Smooth muscle cell (in vitro differentiated cells): Measurements from ENCODE around the gene ALDH1B1. TPM values are rescaled to one million over a fixed set of nuclear protein-coding genes. Genes with fewer than 3 reads are reported as not detected.

Experiments used
- DNase-seq: peaks from one replicate; lab custom pipeline; 2025; ENCODE audit not compliant: unreplicated experiment; lab: John Stamatoyannopoulos, UW
- H2AFZ ChIP-seq: fragments of 200-600 bp; sonication (generic); 2 replicates; pipeline ENCODE4 v1.6.0; 2016; ENCODE audit warnings: antibody characterized with exemption, low read depth, mild to moderate bottlenecking
- H3F3A ChIP-seq: fragments of 200-600 bp; sonication (generic); 2 replicates; pipeline ENCODE4 v1.6.0; 2017; ENCODE audit warnings: antibody characterized with exemption, low read depth
- H3K27ac ChIP-seq: fragments of 200-600 bp; sonication (generic); 2 replicates; pipeline ENCODE4 v1.5.1; 2016; ENCODE audit warnings: low read depth, mild to moderate bottlenecking
- H3K27me3 ChIP-seq: fragments of 200-600 bp; sonication (generic); 2 replicates; pipeline ENCODE4 v1.6.1; 2016; ENCODE audit warnings: low read depth, mild to moderate bottlenecking
- H3K36me3 ChIP-seq: fragments of 200-600 bp; sonication (generic); 2 replicates; pipeline ENCODE4 v1.5.1; 2016; ENCODE audit warnings: low read depth
- H3K4me1 ChIP-seq: fragments of 200-600 bp; sonication (generic); 2 replicates; pipeline ENCODE4 v1.5.1; 2016; ENCODE audit warnings: low read depth
- H3K4me2 ChIP-seq: fragments of 200-600 bp; sonication (generic); 2 replicates; pipeline ENCODE4 v1.6.0; 2016; ENCODE audit warnings: mild to moderate bottlenecking
- H3K4me3 ChIP-seq: fragments of 200-600 bp; sonication (generic); 2 replicates; pipeline ENCODE4 v1.5.1; 2016; ENCODE audit warnings: mild to moderate bottlenecking
- H3K79me2 ChIP-seq: fragments of 200-600 bp; sonication (generic); 2 replicates; pipeline ENCODE4 v1.6.0; 2016; ENCODE audit warnings: low read depth, mild to moderate bottlenecking
- H3K9ac ChIP-seq: fragments of 200-600 bp; sonication (generic); 2 replicates; pipeline ENCODE4 v1.6.0; 2016; ENCODE audit warnings: low read depth
- H3K9me3 ChIP-seq: fragments of 200-600 bp; sonication (generic); replicated peaks from 2 replicates; pipeline ENCODE4 v1.5.1; 2016; ENCODE audit warnings: low read depth
- H4K20me1 ChIP-seq: fragments of 200-600 bp; sonication (generic); 2 replicates; pipeline ENCODE4 v1.6.0; 2016; ENCODE audit warnings: low read depth
- CTCF ChIP-seq: fragments of 200-600 bp; sonication (generic); IDR thresholded peaks from 2 replicates; pipeline ENCODE4 v1.5.1; 2017; ENCODE audit warnings: borderline replicate concordance, mild to moderate bottlenecking, antibody characterized with exemption; ENCODE audit not compliant: insufficient read depth, poor library complexity, severe bottlenecking
- WGBS: methylation state at CpG from one replicate; pipeline ENCODE4 v1.1.7; 2016; ENCODE audit warnings: low lambda C conversion rate; 5-methylcytosine and 5-hydroxymethylcytosine counted together
- polyA plus RNA-seq: library from polyadenylated mRNA; unstranded; fragments of >200 nt; fragmentation: Nextera tagmentation; extraction: Ambion mirVana; gene quantifications from 2 replicates; pipeline ENCODE4 v1.2.1, GENCODE V29; 2016
- total RNA-seq: library from RNA; depleted of rRNA; stranded (reverse); fragments of >200 nt; gene quantifications from 2 replicates; pipeline ENCODE4 v1.2.3, GENCODE V29; 2014

The ALDH1B1 gene
- total and polyA plus RNA-seq, 2 experiments from 2014 or later: 25.3 to 31.9 TPM

GRCh38 chr9:38368731-38369130 lies 23.8 kb upstream of the ALDH1B1 start:
- Histone ChIP-seq H3F3A (no peaks in the 10 kb centered on the region), H3K27me3 (peaks cover 7% of the 10 kb centered on the region), H3K27ac (no peak overlapping the region), H3K9ac (no peak overlapping the region), H2AFZ (no peak overlapping the region), H4K20me1 (no peaks in the 10 kb centered on the region), H3K9me3 (no peaks in the 10 kb centered on the region), H3K79me2 (no peaks in the 10 kb centered on the region), H3K4me2 (no peak overlapping the region), H3K4me3 (no peak overlapping the region), H3K4me1 (no peaks in the 10 kb centered on the region), H3K36me3 (no peaks in the 10 kb centered on the region)
- WGBS: 81% methylated on average over 2 of the region's 2 CpGs
- TF ChIP-seq CTCF: no peak
- DNase-seq: no peak

- no peak for DNase-seq
- H3K4me2 ChIP-seq: no peak overlapping the region
- H3F3A ChIP-seq: no peaks in the 10 kb centered on the region
- H3K9ac ChIP-seq: no peak overlapping the region
- H4K20me1 ChIP-seq: no peaks in the 10 kb centered on the region
- peaks cover 7% of the 10 kb centered on the region for H3K27me3 ChIP-seq
- H3K4me3 ChIP-seq: no peak overlapping the region
- no peak for TF ChIP-seq CTCF
- 58% methylated on average over 4 of the region's 4 CpGs for WGBS
- H3K36me3 ChIP-seq: no peaks in the 10 kb centered on the region
- no peak overlapping the region for H2AFZ ChIP-seq
- no peaks in the 10 kb centered on the region for H3K79me2 ChIP-seq
- no peak overlapping the region for H3K27ac ChIP-seq
- no peaks in the 10 kb centered on the region for H3K9me3 ChIP-seq
- no peaks in the 10 kb centered on the region for H3K4me1 ChIP-seq
These were observed 22.3 kb upstream of the ALDH1B1 start for GRCh38 chr9:38370176-38370575.

- Histone ChIP-seq H3K79me2 (no peaks in the 10 kb centered on the region), H3K27me3 (peaks cover 7% of the 10 kb centered on the region), H3K27ac (no peak overlapping the region), H3K4me1 (no peaks in the 10 kb centered on the region), H3K9me3 (no peaks in the 10 kb centered on the region), H4K20me1 (no peaks in the 10 kb centered on the region), H3K36me3 (no peaks in the 10 kb centered on the region), H3K4me2 (no peak overlapping the region), H3K9ac (no peak overlapping the region), H2AFZ (no peak overlapping the region), H3K4me3 (no peak overlapping the region), H3F3A (no peaks in the 10 kb centered on the region)
- TF ChIP-seq CTCF: peak; percentile 26
- 78% methylated on average over 2 of the region's 2 CpGs for WGBS
- DNase-seq: no peak
These were observed 21.0 kb upstream of the ALDH1B1 start for GRCh38 chr9:38371495-38371894.

- no peak for TF ChIP-seq CTCF
- Histone ChIP-seq H3K27me3 (peaks cover 7% of the 10 kb centered on the region), H2AFZ (no peak overlapping the region), H4K20me1 (no peaks in the 10 kb centered on the region), H3K4me2 (no peak overlapping the region), H3K9ac (no peak overlapping the region), H3K4me1 (no peaks in the 10 kb centered on the region), H3K9me3 (no peaks in the 10 kb centered on the region), H3F3A (no peaks in the 10 kb centered on the region), H3K4me3 (no peak overlapping the region), H3K79me2 (no peaks in the 10 kb centered on the region), H3K27ac (no peak overlapping the region), H3K36me3 (no peaks in the 10 kb centered on the region)
- WGBS: 62% methylated on average over 10 of the region's 10 CpGs
- no peak for DNase-seq
These were observed 19.5 kb upstream of the ALDH1B1 start for GRCh38 chr9:38372762-38373619.
